Inferior parietal cortex (tissue), 1 donor: Measurements from ENCODE around the gene ARHGEF6.
"Not testable (repeated sequence)": the region's sequence is repeated elsewhere in the genome, so short reads cannot be mapped to it uniquely, and the experiment has no call there.

Experiments
- DNase-seq: peaks from one replicate; pipeline ENCODE4 v3.0.0-alpha.2; 2016; ENCODE audit errors: extremely low spot score

Gene ARHGEF6

GRCh38 chrX:136780763-136781162 is at the start of gene ARHGEF6:
Gene ARHGEF6 (minus strand): TSS chrX:136780932. CDS start chrX:136780882, 50 bp downstream.
- no peak for DNase-seq

- no peak for DNase-seq
Observed at GRCh38 chrX:136829413-136829812, 48.7 kb upstream of the ARHGEF6 start.

- DNase-seq, result no peak
Observed at GRCh38 chrX:136828830-136829229, 48.1 kb upstream of the ARHGEF6 start.

- no peak for DNase-seq
Observed at GRCh38 chrX:136827026-136827425, 46.3 kb upstream of the ARHGEF6 start.

- no peak for DNase-seq
Observed at GRCh38 chrX:136825771-136826170, 45.0 kb upstream of the ARHGEF6 start.

GRCh38 chrX:136823175-136823574 is 42.4 kb upstream of the ARHGEF6 start:
- DNase-seq, result no peak

- no peak for DNase-seq
Observed at GRCh38 chrX:136822337-136823095, 41.8 kb upstream of the ARHGEF6 start.

- DNase-seq, result not testable (repeated sequence)
Observed at GRCh38 chrX:136819756-136820155, 39.0 kb upstream of the ARHGEF6 start.

GRCh38 chrX:136819031-136819703 is 38.4 kb upstream of the ARHGEF6 start:
- DNase-seq, result no peak

- no peak for DNase-seq
Observed at GRCh38 chrX:136816975-136817374, 36.2 kb upstream of the ARHGEF6 start.

- no peak for DNase-seq
Observed at GRCh38 chrX:136814847-136815750, 34.4 kb upstream of the ARHGEF6 start.

- no peak for DNase-seq
Observed at GRCh38 chrX:136812286-136812685, 31.6 kb upstream of the ARHGEF6 start.

GRCh38 chrX:136810493-136810892 is 29.8 kb upstream of the ARHGEF6 start:
- no peak for DNase-seq

- peak; percentile 6 for DNase-seq
Observed at GRCh38 chrX:136806891-136807410, 26.2 kb upstream of the ARHGEF6 start.

- no peak for DNase-seq
Observed at GRCh38 chrX:136802515-136802914, 21.8 kb upstream of the ARHGEF6 start.

GRCh38 chrX:136797787-136798186 is 17.1 kb upstream of the ARHGEF6 start:
- no peak for DNase-seq

GRCh38 chrX:136795132-136795531 is 14.4 kb upstream of the ARHGEF6 start:
- DNase-seq, result not testable (repeated sequence)

- DNase-seq, result not testable (repeated sequence)
Observed at GRCh38 chrX:136794660-136795059, 13.9 kb upstream of the ARHGEF6 start.

GRCh38 chrX:136794080-136794479 is 13.3 kb upstream of the ARHGEF6 start:
- no peak for DNase-seq

- DNase-seq, result no peak
Observed at GRCh38 chrX:136789856-136790255, 9.1 kb upstream of the ARHGEF6 start.

- no peak for DNase-seq
Observed at GRCh38 chrX:136784231-136784630, 3.5 kb upstream of the ARHGEF6 start.

GRCh38 chrX:136783159-136783558 is 2.4 kb upstream of the ARHGEF6 start:
- no peak for DNase-seq
